ENCODE data around the gene ENTPD2. TPM values are rescaled to one million over a fixed set of nuclear protein-coding genes. Genes with fewer than 3 reads are reported as not detected.

ENTPD2 gene
- total RNA-seq, 4 donors from 2014 or later = 0.42 to 1.2 (median 1.0) TPM

DNA sequence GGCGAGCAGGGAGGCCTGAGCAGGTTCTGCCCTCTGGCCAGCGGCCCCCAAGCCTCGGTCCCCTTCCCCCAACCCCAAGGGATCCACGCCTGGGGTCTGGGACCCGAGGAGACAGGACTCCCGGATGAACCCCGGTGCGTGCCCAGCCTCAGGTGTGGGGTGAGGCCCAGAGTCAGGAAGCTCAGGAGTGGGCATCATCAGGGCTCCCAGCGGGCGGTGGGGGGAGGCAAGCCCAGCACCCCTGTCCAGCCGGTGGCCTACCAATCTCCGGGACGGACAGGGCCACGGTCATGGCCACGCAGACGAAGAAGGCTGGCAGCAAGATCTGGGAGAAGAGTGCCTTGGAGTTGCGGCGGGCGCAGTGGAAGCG is 40.3 kb downstream of the ENTPD2 start:
- WGBS = 92% methylated on average over 18 of the region's 20 CpGs
- Histone ChIP-seq H3K4me1 (no peaks in the 10 kb centered on the region), H3K4me3 (no peak overlapping the region), H3K27ac (replicated peaks in 1 of 4) (no peak overlapping the region), H3K27me3 (no peaks in the 10 kb centered on the region), H3K9me3 (no peaks in the 10 kb centered on the region), H3K36me3 (peaks cover 31 to 98% (median 89%) of the 10 kb centered on the region in 4 donors)
- intact Hi-C loops (cut with DNase I) = no loop called here
- no peak for DNase-seq (ENCODE audit: extremely low spot score)
- TF ChIP-seq POLR2AphosphoS5 (IDR thresholded peaks at IDR 0.05) = no peak
- no peak for TF ChIP-seq CTCF (IDR thresholded peaks at IDR 0.05)
- no peak for TF ChIP-seq POLR2A (IDR thresholded peaks at IDR 0.05; ENCODE audit: low read depth)
- no peak for TF ChIP-seq EP300 (IDR thresholded peaks at IDR 0.05)

DNA sequence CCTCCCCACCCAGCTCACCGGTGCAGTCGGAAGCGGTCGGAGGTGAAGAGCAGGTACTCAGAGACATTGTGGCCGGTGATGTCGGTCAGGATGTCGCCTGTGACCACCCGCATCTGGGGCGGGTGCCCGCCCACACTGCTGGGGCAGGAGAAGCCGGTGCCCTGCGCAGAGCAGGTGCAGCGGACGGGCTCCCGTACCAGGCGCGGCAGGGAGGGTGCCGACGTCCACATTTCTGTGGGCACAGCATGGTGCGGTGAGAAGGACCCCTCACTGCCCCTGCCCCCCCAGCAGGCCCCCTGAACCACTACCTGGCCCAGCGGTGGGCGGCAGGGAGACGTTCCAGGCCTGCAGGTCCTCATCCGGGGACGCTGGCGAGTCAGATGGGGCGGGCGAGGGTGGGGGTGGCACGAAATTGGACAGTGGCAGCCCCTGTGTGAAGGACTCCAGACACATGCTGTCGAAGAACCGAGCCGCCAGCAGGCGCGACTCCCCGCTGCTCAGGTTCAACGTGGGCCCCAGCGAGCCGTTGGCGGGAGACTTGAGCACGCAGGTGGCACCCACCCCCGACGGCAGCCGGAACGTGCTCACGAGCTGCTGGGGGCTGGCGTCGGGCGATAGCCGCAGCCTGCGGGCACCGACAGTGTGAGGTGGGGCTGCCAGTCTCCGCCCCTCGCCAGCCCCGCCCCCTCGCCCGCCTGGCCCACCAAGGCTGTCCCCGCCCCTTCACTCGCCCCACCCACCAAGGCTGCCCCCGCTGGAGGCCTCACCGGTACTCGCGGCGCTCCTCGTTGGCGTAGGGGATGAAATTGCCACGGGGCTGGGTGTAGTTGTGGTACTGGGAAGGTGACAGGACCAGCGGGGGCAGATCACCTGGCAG is 40.9 kb downstream of the ENTPD2 start:
- Histone ChIP-seq H3K27ac (replicated peaks in 1 of 4) (no peak overlapping the region), H3K4me3 (no peak overlapping the region), H3K27me3 (no peaks in the 10 kb centered on the region), H3K9me3 (no peaks in the 10 kb centered on the region), H3K4me1 (peaks cover 0 to 1% (median under 1%) of the 10 kb centered on the region in 4 donors), H3K36me3 (peaks cover 31 to 98% (median 93%) of the 10 kb centered on the region in 4 donors)
- intact Hi-C loops (cut with DNase I) = no loop called here
- 89% methylated on average over 31 of the region's 67 CpGs for WGBS
- no peak for TF ChIP-seq CTCF (IDR thresholded peaks at IDR 0.05)
- no peak for TF ChIP-seq POLR2AphosphoS5 (IDR thresholded peaks at IDR 0.05)
- TF ChIP-seq POLR2A (IDR thresholded peaks at IDR 0.05; ENCODE audit: low read depth) = no peak
- TF ChIP-seq EP300 (IDR thresholded peaks at IDR 0.05) = no peak
- no peak for DNase-seq (ENCODE audit: extremely low spot score)

DNA sequence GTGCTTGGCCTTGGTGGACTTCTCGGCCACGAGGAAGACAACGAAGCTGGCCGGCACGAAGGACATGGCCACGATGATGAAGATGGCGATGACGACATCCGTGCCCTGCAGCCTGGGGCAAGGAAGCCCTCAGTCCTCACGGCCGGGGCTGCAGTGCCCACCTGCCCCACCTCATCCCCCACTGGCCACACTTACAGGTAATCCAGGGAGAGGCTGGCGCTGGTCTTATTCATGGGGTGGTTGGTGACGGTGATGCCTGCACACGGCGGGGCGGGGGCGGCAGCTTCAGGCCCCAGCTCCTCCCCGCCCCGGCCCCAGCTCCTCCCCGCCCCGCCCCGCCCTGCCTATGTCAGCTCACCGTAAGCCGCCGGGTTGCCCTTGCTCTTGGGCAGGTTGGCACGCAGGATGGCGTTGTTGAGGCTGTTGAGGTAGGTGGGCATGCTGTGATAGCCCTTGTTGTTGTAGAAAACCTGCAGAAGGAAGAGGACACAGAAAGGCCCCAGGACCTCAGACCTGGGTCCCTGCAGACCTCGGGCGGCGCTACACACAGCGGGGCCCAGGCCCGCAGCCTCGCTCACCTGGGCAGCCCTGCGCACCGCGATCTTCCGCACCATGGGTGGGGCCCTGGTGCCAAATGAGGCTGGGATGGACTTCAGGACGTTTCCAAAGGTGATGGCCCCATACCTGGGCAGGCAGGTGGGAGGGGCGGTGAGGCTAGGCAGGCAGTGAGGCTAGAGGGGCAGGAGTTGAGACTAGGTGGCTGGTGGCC is 41.8 kb downstream of the ENTPD2 start:
- no peaks in the 10 kb centered on the region for H3K27me3 ChIP-seq
- 92% methylated on average over 21 of the region's 39 CpGs for WGBS
- H3K4me3 ChIP-seq = no peak overlapping the region
- H3K4me1 ChIP-seq = peaks cover 0 to 10% (median 5%) of the 10 kb centered on the region in 4 donors
- no peak for DNase-seq (ENCODE audit: extremely low spot score)
- no peak overlapping the region for H3K27ac ChIP-seq (replicated peaks in 1 of 4)
- intact Hi-C loops (cut with DNase I) = no loop called here
- no peaks in the 10 kb centered on the region for H3K9me3 ChIP-seq
- H3K36me3 ChIP-seq = peaks cover 28 to 95% (median 86%) of the 10 kb centered on the region in 4 donors
- no peak for TF ChIP-seq POLR2AphosphoS5 (IDR thresholded peaks at IDR 0.05)
- TF ChIP-seq POLR2A (IDR thresholded peaks at IDR 0.05; ENCODE audit: low read depth) = no peak
- TF ChIP-seq CTCF (IDR thresholded peaks at IDR 0.05) = no peak
- no peak for TF ChIP-seq EP300 (IDR thresholded peaks at IDR 0.05)

DNA sequence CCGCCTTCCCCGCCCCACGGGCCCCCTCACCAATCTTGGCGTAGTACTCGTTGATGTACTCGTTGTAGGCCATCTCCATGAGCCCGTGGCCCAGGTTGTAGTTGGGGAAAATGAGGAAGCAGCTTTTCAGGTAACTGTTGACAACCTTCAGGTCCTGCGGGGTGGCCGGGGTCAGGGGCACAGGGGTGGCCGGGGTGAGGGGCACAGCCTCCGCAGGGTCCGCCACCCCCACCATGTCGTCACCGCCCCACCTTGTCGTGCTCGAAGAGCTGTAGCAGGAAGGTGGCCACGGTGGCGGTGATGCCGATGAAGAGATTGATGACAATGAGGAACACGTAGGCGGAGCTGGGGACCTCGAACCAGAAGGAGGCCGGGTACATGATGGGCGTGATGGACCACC is 42.7 kb downstream of the ENTPD2 start:
- H3K4me3 ChIP-seq = no peak overlapping the region
- intact Hi-C loops (cut with DNase I) = no loop called here
- peaks cover 20 to 85% (median 76%) of the 10 kb centered on the region in 4 donors for H3K36me3 ChIP-seq
- TF ChIP-seq EP300 (IDR thresholded peaks at IDR 0.05) (no peak), POLR2A (IDR thresholded peaks at IDR 0.05; ENCODE audit: low read depth) (no peak), POLR2AphosphoS5 (IDR thresholded peaks at IDR 0.05) (no peak), CTCF (IDR thresholded peaks at IDR 0.05) (no peak)
- no peaks in the 10 kb centered on the region for H3K27me3 ChIP-seq
- H3K27ac ChIP-seq (replicated peaks in 1 of 4) = no peak overlapping the region
- WGBS = 93% methylated on average over 24 of the region's 24 CpGs
- peaks cover 0 to 12% (median 6%) of the 10 kb centered on the region in 4 donors for H3K4me1 ChIP-seq
- no peaks in the 10 kb centered on the region for H3K9me3 ChIP-seq
- DNase-seq (ENCODE audit: extremely low spot score) = no peak
